ENCODE results near the gene OLIG2.

- TF ChIP-seq CTCF (IDR thresholded peaks at IDR 0.05) (no peak), POLR2A (IDR thresholded peaks at IDR 0.05) (no peak), POLR2AphosphoS5 (IDR thresholded peaks at IDR 0.05) (no peak)
Observed at GRCh38 chr21:33070998-33071769, 45.4 kb downstream of the OLIG2 start.
